HG02642 (cell line): Measurements from ENCODE around the gene C1orf105.

Experiments
- ATAC-seq: cut with Tn5 transposase; IDR thresholded peaks from one replicate; pipeline ENCODE4 v1.9.1; 2021; ENCODE audit warnings: mild to moderate bottlenecking; ENCODE audit not compliant: unreplicated experiment, poor library complexity

The C1orf105 gene

DNA sequence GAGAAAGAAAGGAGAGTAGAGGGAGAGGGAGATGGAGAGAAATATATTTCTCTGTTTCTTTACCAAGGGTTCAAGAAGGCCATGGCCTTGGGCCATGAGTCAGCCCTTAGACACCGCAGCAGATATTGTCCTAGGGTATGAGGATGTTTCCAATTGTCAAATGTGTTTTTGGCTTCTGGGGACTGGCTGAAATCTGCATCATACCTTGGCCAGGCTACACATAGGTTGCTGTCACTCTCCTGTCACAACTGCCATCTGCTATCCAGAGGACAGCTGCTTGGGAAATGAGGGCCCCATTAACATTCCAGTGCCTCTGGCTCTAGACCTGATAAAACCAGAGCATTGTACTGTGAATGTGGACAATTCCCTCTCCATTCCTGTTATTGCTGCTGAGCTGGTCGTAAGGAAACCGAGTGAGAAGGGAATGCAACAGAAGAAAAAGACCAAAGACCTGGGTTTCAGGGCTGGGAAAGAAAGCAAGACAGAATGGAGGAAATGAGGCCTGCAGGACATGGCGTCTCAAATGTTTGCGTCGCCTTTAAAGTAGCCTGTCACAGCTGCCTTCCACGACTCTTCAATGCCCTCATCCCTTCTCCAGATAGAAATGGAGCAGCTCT, 32.2 kb downstream of the C1orf105 start:
- no peak for ATAC-seq

DNA sequence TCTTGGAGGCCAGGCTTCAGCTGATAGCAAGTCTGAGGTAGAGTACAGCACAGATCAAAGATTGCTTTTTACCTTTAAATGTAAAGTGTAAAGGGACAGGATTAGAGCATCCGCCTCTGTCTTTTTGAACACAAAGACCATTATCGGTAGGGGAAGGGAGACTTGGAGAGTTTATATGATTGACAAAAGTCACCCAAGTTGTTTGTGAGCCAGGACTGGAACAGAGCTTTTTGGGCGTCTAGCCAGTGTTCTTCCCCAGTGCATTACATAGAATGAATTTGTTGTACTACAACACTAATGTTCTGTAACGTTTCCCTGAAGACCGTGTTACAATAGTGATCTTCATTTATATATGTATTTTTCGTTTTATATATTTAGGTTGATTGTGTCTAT, 32.7 kb downstream of the C1orf105 start:
- ATAC-seq, result no peak

DNA sequence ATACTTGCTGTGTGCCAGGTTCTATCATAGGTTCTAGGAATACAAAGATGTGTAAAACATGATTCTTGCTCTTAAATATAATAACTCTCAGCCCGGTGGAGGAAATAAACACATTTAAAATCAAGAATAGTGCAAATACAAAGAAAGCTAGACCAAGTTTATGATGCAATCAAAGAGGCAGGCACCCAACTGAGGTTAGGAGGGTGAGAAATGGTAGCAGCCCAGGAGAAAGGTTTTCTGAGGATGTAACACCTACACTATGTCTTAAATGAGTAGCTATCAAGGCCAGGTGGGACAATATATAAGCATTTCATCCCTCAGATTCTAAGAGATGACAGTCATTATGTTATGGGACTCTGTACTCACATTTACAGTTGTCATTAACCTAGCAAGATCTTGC, 33.1 kb downstream of the C1orf105 start:
- ATAC-seq, result no peak

DNA sequence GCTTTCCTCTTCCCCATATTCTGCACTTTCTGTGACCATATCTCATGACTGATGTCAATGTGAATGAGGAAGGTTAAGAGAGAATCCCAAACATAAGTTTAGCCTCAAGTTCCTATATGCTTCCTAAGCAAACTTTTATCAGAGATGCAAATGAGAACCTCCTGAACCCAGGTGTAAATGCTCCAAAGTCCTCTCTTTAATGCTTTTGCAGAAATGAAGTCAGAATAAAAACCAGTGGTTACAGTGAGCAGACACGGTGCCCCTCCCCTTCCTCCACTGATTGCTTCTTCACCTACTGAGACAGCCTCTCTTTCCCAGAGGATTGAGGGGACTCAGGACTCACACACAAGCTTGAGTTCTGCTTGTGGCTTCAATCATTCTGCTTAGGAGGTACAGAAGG, 35.0 kb downstream of the C1orf105 start:
- ATAC-seq, result no peak

DNA sequence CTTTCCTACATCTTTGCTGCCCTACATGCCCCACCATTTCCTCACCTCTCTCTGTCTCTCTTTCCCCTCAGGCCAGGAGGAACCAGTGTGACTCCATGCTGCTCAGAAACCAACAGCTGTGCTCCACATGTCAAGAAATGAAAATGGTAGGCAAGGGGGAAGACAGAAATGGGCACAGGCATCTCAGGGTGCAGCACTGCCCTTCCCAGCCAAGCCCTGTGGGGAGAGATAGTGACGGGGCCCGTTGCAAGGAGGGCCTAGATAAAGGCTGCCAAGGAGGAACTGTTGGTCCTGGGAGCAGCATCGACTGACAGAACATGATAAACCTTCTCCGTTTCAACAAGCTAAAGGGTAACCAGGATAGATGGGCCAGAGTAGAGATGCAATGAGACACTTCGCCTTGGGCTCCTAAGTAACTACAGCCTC, 35.9 kb downstream of the C1orf105 start:
- ATAC-seq, result no peak

DNA sequence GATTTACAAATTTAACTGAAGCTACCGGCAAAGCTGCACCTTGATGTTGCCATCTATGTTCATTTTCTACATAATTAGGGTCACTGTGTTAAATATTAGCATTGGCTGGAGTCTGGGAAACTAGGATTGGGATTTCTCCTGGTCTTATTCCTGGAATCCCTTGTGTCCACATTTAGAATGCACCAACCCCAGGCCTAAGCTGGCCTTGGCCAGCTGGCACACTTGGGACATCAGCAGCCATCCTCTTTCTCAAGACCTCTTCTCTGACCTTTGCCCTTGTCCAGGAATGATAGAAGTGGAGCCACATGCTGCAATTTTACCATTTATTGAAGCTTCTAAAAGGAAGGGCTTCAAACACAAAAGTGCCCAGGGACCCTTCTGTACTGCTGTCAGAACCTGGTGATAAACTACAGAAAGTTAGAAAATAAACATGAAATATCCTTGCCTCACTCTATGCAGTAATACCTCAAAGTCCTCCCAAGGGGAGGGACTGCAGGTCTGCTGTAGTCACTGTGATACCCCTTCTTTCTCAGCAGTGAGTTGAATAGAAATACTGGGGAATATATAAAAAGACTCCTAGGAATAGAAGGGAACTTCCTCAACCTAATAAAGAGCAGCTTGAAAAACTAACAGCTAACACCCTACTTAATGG, 37.1 kb downstream of the C1orf105 start:
- ATAC-seq, result no peak

DNA sequence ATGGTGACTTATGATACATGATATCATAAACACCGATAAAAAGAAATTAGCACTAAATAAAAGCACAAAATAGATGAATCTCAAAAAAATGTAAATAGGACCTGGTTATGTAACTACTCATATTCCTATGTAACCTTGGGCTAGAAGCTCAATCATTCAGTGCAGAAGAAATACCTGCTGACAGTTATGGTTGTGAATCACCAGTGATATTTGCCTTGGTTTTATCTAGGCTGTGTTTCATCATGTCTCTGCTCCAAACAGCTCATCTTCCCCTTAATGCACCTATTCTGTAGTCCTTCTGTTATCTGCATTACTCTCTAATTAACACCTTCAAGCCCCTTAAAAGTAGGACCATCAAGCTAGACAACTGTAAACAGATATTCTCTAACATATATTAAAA, 39.7 kb downstream of the C1orf105 start:
- ATAC-seq, result no peak

DNA sequence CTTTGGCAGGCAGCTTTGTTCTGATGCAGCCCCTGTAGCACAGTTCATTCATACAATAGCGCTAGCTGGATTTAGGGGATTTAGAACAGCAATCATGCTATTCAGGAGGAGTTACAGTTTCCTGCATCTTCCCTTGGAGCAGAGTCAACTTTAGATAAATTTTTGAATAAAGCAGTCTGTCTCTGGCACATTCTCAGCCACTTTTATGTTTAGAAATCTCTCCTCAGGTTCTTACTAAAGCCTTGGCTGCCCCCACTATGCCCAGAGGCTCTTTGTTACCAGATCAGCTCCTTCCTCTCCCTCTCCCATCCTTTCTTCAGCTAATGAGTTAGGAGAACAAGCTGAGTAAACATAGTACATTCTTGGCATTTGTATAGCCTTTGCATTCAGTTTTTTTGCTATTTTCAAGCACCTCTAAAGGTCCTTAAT, 40.4 kb downstream of the C1orf105 start:
- ATAC-seq, result no peak

DNA sequence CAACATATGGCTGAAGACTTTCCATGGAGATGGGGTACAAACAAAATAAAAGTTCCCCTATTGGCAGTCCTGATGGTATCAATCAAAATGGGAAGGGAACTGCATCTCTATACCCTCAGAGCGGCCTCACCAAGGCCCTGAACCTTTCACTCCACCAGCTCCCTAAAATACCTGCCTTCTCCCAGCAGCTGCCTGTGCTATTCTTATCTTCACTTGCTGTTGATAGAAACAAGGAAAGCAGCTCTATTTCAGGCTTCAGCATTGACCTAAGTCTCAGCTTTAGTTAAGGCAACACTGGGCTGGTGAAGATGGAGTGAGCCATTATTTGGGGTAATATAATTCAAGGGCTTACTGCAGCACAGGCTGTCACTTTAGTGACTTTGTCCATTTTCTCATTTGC, 45.1 kb downstream of the C1orf105 start:
- ATAC-seq, result no peak

DNA sequence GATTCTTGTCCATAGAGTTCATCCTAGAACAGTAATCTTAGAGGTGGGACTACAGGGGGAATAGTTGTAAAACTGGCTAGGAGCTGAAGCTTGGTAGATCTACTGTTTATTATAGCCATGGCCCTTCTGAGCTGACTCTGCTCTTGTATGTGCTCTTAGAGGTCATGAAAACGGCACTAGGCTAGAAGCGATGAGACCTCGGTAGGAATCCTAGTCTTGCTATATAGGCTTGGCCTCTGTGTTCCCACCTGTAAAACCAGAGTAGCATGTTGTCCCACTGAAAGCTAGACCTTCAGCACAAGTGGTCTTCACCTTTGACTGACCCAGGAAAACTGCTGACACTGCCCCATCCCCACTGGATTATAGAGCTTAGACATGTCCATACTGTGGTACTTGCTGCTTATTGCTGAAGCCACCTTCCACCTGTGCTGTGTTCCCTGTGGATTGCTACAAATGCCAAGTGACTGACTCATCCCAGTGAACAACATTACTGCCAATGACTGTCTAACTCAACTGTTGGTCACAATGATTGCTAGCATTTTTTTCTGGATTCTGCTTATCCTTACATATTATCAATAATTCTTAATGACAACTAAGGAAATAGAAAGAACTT, 46.4 kb downstream of the C1orf105 start:
- no peak for ATAC-seq

DNA sequence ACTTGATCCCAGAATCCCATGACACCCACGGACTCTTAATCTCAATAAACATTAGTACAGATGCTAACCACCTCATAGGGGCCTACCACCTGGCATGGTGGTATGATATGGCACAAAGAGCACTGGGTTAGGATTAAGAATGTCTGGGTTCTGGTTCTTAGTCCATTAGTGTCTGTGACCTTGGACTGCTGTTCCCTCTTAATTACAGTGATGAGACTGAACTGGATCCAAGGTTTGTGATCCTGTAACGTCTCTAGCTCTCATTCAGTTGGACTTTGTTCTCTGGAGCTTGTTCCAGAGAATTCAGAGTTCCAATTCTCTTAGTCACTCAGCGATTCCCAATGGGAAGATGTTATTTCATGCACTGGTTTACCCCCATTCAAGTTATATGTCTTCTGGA, 47.0 kb downstream of the C1orf105 start:
- no peak for ATAC-seq

DNA sequence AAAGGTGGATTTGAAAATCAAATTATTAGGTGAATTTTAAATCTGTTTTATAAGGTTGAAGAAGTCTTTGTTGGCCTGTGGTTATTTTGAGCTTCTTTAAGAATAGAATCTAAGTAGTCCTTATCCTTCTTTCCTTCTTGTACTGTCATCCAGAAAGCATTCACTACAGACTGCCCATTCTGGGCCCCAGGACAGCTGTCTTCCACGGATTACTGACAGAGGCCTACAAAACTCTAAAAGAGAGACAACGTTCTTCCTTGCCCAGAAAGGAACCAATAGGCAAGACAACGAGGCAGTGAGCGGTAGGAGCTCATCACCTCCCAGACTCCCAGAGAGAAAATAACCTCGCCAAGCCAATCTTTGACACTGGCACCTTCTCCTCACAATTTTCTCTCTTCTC, 47.8 kb downstream of the C1orf105 start:
- ATAC-seq, result no peak

DNA sequence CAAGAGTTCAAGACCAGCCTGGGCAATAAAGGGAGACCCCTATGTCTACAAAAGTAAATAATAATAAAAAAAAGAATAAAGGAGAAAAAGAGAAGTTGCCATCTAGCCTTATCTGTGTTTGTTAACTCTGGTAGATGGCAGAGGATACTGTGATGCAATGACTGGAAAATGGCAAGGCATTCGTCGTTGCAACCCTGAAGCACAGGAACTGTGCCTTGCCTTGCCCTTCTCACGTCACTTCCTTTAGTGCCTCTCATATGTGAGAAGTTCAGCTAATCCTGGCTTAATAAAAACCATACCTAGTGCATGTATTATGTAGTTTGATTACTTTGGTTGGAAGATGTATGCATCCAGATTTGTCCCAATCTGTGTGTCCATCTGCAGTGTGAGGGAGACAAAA, 49.2 kb downstream of the C1orf105 start:
- no peak for ATAC-seq

DNA sequence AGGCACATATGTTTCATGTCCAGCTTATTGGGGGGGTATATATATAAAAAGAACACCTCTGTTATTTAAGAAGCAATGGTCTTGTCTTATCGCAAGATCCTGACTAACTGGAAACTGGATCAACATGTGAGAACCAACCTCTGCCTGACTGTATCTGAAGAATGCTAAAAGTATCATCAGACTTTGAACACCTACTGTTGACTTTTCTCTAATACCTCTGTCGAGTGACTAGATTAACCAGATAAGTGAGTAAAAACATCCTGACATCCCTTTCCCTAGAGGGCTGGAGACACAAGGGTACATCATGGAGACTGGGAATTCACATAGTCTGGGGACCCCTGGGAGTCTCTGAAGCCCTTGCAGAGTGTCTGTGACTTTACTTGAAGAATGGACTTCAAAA, 49.7 kb downstream of the C1orf105 start:
- no peak for ATAC-seq

DNA sequence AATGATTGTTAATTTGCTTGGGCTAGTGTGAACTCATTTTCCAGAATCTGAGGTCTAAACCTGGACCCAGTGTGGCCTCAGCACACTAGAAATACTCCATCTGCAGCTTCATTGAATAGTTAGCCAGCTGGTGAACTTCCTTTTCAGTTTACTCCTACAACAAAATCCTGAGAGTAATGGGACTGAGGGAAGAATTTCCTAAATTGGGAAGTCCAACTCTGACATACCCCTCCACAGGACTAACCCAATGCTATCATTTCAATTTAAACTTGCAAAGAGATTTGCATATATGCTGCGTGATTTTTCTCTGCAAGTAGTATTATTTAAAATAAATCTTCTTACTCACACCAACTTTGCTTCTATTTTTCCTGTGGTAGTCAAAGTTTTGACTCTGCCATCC, 51.2 kb downstream of the C1orf105 start:
- no peak for ATAC-seq

DNA sequence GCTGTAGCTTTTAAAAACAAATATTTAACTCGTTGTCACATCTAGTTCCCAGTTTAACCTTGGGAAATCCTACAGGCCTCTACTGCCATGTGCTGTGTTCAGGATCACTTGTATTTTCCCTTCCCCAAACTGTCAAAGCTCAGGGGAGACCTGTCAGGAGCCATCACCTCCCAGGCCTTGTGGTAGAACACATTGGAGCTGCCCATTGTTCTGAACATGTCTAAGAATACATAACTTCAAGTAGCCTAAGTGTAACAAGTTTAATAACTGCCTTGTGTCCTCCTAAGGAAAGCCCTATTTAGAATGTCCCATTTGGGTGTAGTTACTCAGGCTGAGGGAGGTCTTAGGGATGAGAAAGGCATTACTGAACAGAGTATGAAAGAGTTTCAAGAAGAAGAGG, 52.0 kb downstream of the C1orf105 start:
- ATAC-seq, result no peak

DNA sequence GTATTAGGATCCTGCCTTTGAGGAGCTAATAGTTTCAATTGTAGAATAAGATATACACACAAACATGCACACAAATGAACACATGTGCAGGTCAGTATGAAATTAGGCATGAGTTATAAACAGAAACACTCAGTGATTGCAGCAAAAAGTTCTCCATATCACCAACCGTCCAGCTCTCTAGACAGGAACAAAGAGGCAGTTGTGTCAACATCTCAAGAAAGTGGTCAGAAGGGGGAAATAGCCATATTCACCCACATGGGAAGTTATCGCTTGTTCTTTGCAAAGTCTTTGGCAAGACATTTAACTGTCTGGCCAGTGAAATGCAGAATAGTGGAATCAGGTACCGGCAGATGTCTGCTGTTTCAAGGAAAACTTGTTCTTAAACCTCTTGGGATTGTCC, 52.8 kb downstream of the C1orf105 start:
- no peak for ATAC-seq

DNA sequence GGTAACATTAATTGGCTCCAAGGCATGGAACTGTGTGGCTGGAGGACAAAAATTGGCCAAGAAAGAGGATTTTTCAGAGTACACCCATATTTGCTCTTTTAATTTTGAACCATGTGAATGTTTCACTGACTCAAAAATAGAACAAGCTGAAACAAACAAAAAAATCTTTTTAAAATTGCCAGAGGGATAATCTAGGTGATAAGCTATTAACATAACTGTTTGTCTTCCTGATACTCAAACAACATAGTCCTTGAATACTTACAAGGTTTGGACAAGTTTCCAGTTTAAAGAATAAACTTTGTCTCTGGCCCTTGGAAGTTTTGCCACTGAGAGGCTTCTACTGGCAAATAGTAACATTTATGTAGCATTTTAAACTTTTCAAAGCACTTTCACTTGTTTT, 53.4 kb downstream of the C1orf105 start:
- ATAC-seq, result no peak

DNA sequence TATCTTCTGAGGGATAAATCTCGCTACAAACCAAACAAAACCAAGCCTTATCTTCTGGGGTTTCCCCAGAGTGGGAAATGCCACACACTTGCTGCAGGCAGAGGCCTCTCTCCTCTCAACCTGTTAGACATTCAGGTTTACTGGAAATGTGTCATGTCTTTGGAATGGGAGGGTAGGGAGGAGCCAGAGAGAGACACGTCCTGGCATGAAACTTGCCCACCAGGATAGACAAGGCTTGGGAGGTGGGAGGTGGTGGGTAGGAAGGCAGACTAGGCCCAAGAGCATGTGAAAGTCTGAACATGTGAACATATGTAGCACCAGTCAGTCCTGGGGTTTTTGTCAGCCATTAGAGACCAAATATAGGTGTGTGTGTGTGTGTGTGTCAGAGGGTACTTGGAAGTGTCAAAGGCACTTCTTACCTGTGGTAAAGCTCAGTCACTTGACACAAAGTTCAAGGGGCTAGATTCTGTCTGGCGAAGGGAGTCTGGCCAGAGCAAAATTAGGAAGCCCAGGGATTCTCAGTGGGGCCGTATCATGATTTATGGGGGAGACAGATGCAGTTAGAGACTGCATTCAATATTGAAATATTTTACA, 55.8 kb downstream of the C1orf105 start:
- no peak for ATAC-seq

DNA sequence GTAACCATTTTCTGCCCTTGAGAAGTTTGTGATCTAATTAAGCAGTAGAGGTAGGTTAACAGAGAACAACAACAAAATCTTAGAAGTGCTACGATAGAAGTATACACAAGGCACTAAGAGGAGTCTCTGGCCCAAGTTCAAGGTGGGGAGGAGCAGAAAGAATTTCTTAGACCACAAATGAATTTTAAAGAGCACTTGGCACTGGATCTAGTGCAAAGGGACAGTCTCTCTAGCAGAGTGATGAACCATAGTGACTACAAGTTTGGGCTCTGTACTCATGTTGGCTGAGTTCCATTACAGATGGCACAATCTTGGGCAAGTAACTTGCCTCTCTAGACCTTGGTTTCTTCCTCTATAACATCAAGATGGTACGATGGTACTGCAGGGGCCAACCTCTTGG, 56.7 kb downstream of the C1orf105 start:
- no peak for ATAC-seq

DNA sequence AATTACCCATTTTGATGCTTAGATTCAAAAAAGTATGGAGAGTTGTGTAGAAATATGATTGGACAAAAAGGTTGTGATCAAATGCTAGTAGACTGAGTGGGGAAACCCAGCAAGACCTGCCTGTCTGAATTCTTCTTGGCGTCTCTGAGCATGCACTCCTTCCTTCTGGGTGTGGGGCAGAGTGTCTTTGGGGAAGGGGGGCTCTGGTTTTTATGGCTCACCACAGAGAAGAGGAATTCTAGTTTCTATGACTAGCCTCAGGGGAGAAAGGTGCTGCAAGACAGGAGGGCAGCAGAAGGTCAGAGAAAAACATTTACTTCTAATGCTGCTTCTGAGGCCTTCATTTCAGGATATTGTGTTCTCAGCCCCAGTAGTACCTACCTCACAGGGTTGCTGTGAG, 57.3 kb downstream of the C1orf105 start:
- no peak for ATAC-seq

DNA sequence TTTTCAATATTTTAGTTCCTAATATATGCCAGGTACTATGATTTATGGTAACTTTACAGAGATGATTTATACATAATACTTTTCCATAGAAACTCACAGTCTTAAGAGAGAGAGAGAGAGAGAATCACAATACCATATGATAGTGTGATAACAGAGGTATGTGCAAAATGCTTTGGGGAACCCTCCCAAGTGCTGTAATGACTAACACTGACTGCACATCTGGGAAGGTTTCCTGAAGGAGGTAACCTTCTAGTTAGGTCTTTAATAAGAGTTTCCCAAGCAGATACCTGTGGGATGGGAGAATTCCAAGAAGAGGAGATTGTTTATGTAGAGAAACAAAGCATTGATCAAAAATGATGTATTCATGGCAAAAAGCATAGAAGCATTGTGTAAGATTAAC, 58.0 kb downstream of the C1orf105 start:
- ATAC-seq, result no peak
